Prostate gland (tissue), 2 donors: ENCODE results near the gene RIC8A.

Source experiments
- CTCF ChIP-seq, 4 experiments: fragments of 200-600 bp in 2 of 4; fragments of 450-650 bp in 2 of 4; sonication (generic) in 2 of 4; IDR thresholded peaks; 1 replicate in 3 of 4; 2 replicates in 1 of 4; pipeline ENCODE4 v1.5.1; 2016 to 2019; ENCODE audit warnings: antibody characterized with exemption in 4 of 4, mild to moderate bottlenecking in 2 of 4, moderate library complexity in 2 of 4
- POLR2A ChIP-seq: fragments of 450-650 bp; IDR thresholded peaks from one replicate; pipeline ENCODE4 v1.6.1; 2016; ENCODE audit warnings: antibody characterized with exemption, mild to moderate bottlenecking
- POLR2AphosphoS5 ChIP-seq: sonication (generic); formaldehyde crosslinking; IDR thresholded peaks from one replicate; pipeline ENCODE4 v1.6.1; 2017; ENCODE audit warnings: antibody characterized with exemption

DNA sequence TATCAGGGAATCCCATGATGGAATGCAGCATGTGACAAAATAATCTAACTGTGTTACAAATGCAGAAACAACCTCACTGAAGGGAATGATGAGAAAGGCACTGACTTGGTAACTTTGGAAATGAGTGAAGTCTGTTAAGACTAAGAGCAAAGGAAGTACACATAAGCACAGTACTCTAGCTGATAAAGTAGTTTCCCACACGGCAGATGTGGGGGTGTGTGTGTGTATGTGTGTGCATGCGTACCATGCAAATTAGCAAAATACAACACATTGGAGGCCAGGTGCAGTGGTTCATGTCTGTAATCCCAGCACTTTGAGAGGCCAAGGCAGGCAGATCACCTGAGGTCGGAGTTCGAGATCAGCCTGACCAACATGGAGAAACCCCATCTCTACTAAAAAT is 54.1 kb downstream of the RIC8A start:
- TF ChIP-seq CTCF (IDR thresholded peaks at IDR 0.05) (no peak), POLR2AphosphoS5 (no peak), POLR2A (no peak)
